Tongue (tissue), 2 donors: ENCODE data around the gene PFDN1. TPM values are rescaled to one million over a fixed set of nuclear protein-coding genes. Genes with fewer than 3 reads are reported as not detected.
A peak's percentile ranks its signal among the peaks of the same experiment; 100 is the strongest.
"Not testable (repeated sequence)": the region's sequence is repeated elsewhere in the genome, so short reads cannot be mapped to it uniquely, and the experiment has no call there.

Source experiments
- DNase-seq: peaks from one replicate; pipeline ENCODE4 v3.0.0-alpha.2; 2015
- total RNA-seq: library from RNA; depleted of rRNA; stranded (reverse); fragments of >200 nt; gene quantifications from one replicate; pipeline ENCODE4 v1.2.3, GENCODE V29; 2014

Gene PFDN1
- total RNA-seq: 64.2 TPM

GRCh38 chr5:140302786-140303639, at the start of gene PFDN1:
PFDN1 (minus strand) TSS chr5:140303101; CDS start chr5:140303073, 28 bp downstream.
- DNase-seq: peak; percentile 99

DNA sequence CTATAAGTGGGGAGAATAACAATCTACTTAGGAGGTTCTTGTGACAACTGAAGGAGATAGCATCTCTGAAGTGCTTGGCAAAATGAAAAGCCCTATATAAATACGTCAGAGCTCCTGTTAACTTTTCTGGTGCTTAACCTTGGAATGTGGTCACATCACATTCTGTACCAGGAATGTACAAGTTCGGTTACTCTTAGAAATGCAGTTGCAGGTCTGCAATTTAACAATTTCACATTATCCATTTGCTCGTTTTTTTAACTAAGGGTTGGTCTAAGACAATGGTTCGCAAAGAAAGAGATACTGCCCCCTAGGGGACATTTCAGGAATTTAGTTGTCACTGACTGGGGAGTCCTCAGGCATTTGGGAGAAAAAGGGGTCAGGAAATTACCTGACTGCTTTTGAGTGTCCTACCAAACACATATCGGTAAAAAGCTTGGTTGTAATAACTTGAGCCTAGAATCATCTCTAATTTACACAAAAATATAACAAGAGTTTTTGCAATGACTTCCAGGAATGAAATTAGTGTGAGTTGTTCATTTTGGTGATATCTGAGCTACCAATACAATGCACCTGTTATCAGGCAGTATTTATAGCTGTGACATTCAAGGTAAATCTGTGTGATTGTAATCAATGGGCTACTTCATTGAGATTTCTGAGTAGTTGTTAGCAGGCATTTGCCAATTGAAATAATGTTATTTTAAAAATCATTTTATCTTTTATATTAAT, 48.9 kb upstream of the PFDN1 start:
- peak; percentile 88 for DNase-seq

GRCh38 chr5:140349244-140349643, 46.3 kb upstream of the PFDN1 start:
- no peak for DNase-seq

- DNase-seq: no peak
These were observed 45.2 kb upstream of the PFDN1 start for GRCh38 chr5:140348104-140348503.

- DNase-seq: no peak
These were observed 44.5 kb upstream of the PFDN1 start for GRCh38 chr5:140347360-140347759.

- peak; percentile 85 for DNase-seq
These were observed 43.7 kb upstream of the PFDN1 start, which contains the start of gene HBEGF for GRCh38 chr5:140346348-140347221. HBEGF (minus strand) TSS chr5:140346603; CDS start chr5:140346328, 275 bp downstream.

- peak; percentile 54 for DNase-seq
These were observed 43.0 kb upstream of the PFDN1 start for GRCh38 chr5:140345919-140346347.

GRCh38 chr5:140344683-140345423, 42.0 kb upstream of the PFDN1 start:
- no peak for DNase-seq

DNA sequence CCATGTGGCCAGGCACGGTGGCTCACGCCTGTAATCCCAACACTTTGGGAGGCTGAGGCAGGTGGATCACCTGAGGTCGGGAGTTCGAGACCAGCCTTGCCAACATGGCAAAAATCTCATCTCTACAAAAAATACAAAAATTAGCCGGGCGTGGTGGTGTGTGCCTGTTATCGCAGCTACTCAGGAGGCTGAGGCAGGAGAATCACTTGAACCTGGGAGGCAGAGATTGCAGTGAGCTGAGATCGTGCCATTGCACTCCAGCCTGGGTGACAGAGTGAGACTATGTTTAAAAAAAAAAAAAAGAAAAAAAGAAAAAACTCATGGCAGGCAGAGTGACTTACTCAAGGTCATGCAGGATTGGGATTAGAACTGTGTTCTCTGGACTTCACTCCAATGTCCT, 40.9 kb upstream of the PFDN1 start:
- DNase-seq: not testable (repeated sequence)

DNA sequence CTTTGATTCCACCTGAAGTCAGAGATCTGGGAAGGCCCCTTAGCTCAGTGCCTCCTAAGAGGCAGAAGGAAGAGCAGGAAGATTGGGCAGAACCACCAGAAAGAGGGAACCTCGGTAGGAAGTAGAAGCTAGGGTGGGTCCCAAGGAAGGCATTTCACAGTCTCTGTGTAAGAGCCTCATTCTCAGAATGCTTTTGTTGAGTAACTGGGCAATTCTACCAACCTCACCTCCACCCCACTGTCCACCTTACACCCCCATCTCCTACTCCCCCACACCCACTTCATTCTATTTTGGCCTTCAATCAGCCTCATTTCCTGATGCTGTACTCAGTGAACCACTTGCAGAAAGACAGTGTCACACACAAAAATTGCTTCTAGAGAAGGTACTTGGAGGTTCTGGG, 40.0 kb upstream of the PFDN1 start:
- no peak for DNase-seq

DNA sequence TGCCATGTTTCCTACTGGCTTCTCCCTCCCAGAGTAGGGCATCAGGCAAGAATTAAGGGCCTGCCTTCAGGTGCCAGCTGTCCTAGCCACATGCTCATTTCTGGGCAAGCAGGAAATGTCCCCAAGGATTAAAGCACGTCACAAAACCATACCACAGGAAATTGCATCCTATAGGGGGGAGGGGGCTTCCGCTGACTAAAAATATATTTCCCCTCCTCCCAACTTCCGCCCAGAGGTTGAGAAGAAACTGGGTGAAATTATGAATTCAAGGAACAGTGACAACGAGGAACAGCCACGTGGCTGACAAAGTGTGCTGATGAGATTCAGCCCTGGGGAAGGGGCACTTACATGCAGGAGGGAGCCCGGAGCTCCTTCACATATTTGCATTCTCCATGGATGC, 39.4 kb upstream of the PFDN1 start:
- DNase-seq: peak; percentile 36

GRCh38 chr5:140341591-140341990, 38.7 kb upstream of the PFDN1 start:
- DNase-seq: no peak

- no peak for DNase-seq
These were observed 37.8 kb upstream of the PFDN1 start for GRCh38 chr5:140340605-140341121.

DNA sequence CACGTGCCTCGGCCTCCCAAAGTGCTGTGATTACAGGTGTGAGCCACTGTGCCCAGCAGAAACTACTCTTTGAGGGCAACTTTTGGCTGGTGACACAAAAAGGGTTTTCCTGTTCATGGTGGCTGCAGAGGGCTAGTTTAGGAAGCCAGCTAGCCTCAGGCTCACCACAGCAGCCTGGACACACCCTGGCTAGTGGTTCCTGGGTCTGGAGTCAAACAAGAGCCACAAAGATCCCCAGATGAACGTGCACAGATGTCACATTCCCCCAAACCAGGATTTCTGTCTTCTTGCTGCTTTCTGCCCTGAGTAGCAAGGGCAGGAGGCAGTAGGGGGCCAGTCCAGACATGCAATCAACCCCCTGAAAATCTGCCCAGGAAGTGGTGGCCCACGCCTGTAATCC, 36.7 kb upstream of the PFDN1 start:
- no peak for DNase-seq

GRCh38 chr5:140338908-140339307, 36.0 kb upstream of the PFDN1 start:
- DNase-seq: no peak

- DNase-seq: no peak
These were observed 35.4 kb upstream of the PFDN1 start for GRCh38 chr5:140338336-140338735.

DNA sequence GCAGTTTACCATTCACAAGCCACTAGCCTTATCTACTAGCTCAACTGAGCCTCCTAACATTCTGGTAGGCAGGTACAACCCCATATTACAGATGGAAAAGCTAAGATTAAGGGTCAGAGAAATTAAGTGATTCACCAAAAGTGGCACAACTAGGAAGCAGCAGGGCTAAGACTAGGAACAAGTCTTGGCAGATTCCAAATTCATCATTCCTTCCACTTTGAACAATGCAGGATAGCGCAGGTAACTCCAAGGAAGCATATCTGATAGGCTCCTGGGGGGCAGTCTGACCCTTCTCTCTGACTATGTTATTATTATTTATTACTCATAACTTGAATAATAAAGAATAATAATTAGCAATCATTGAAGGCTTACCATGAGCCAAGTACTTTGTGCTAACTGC, 35.0 kb upstream of the PFDN1 start:
- DNase-seq: no peak

DNA sequence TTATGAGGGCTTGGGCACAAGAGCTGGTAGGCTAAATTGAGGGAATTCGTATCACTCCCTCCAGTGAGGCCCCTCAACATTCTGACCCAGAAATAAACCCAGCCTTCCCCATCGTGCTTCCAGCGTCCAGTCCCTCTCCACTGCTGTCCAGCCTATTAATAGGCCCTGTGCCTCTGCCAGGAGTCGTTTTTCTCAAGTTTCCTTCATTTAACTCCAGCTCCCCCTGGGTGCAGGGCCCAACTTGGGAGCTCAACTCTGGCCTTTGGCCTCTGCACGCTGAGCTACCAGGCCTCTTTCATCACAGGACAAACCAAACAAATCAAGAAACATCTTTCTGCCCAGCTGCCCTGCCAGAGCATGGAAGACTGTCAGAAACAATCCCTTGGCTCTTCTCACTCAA, 33.5 kb upstream of the PFDN1 start:
- peak; percentile 55 for DNase-seq

GRCh38 chr5:140331638-140332037, 28.7 kb upstream of the PFDN1 start:
- DNase-seq: no peak

GRCh38 chr5:140329739-140330481, 27.0 kb upstream of the PFDN1 start:
- no peak for DNase-seq
